Retinal pigment epithelial cell (primary cell): ENCODE results near the gene SCNN1A.
"Not testable (repeated sequence)": the region's sequence is repeated elsewhere in the genome, so short reads cannot be mapped to it uniquely, and the experiment has no call there.

Experiments
- DNase-seq: peaks from one replicate; pipeline ENCODE4 v3.0.0-alpha.2; 2010; ENCODE audit warnings: low read depth
- H3K4me3 ChIP-seq: 2 replicates; pipeline ENCODE4 v1.5.1; 2011; ENCODE audit warnings: mild to moderate bottlenecking, low read length, control low read depth, moderate library complexity
- CTCF ChIP-seq: conservative IDR thresholded peaks from 2 replicates; pipeline ENCODE4 v1.5.1; 2011; ENCODE audit warnings: low read depth, low read length, control low read depth, inconsistent platforms

Gene SCNN1A

DNA sequence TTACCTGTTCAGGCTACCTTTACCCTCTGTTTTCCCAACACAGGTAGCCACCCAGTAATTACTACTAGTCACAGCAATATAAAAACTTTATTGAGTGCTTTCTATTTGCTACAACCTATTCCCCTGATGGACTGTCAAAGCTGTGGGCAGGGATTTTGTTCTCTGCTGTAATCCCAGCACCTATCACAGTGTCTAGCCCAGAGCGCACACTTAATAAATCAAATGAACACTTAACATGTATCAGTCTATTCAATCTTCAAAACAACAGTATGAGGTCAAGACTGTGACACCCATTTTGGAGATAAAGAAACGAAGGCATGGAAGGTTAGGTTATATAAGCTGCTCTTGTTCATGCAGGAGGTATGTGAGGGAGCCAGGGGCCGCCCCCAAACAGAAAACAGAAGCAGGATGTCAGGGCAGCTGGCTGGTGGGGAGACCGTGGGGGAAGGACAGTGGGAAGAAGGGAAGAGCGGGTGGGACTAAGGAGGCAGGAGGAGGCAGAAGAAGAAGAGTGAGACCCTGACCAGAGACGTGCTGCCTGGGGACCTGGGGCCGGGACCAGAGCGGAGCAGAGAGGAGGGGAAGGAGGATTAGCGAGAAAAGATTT lies 35.2 kb downstream of the SCNN1A start:
- H3K4me3 ChIP-seq: peak overlapping the region; percentile 95
- TF ChIP-seq CTCF: no peak
- no peak for DNase-seq

- H3K4me3 ChIP-seq: peak overlapping the region; percentile 95
- no peak for DNase-seq
- no peak for TF ChIP-seq CTCF
Measured at GRCh38 chr12:6338955-6339354, 36.4 kb downstream of the SCNN1A start.

GRCh38 chr12:6338536-6338935 lies 36.8 kb downstream of the SCNN1A start:
- H3K4me3 ChIP-seq: peak overlapping the region; percentile 95
- not testable (repeated sequence) for DNase-seq

DNA sequence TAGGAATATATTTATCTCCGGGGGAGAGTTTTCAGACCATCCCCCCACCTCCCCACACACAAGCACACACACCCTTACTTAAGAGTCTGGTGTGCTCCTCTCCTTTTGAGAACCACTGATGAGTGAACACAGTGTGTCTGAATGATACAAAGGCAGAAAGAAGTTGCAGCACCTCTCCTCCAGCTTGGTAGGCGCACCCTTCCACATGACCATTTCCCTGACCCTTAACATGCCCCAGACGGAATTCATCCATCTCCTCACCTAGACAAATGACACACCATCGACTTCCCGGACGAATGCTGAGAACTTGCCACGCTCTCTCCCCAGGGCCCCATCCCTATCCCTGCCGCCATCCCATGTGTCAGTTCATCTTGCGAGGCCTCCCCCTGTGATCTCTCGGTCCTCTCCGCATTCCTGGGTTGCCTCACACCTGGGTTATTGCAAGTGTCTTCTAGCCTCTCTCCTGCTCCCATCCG lies 37.4 kb downstream of the SCNN1A start:
- TF ChIP-seq CTCF: no peak
- H3K4me3 ChIP-seq: peak overlapping the region; percentile 14

GRCh38 chr12:6336889-6337853 lies 38.2 kb downstream of the SCNN1A start:
- H3K4me3 ChIP-seq: peak overlapping the region; percentile 30
- TF ChIP-seq CTCF: no peak
- no peak for DNase-seq

More for the DNA sequence above, 37.4 kb downstream of the SCNN1A start:
- no peak for DNase-seq

GRCh38 chr12:6336079-6336888 lies 39.1 kb downstream of the SCNN1A start:
- DNase-seq: peak; percentile 100
- TF ChIP-seq CTCF: no peak
- H3K4me3 ChIP-seq: peak overlapping the region; percentile 33
